EL (cell line): ENCODE results near the gene COL1A1.

Source experiments
- DNase-seq: peaks from one replicate; pipeline ENCODE4 v3.0.0-alpha.2; 2016

COL1A1 gene

DNA sequence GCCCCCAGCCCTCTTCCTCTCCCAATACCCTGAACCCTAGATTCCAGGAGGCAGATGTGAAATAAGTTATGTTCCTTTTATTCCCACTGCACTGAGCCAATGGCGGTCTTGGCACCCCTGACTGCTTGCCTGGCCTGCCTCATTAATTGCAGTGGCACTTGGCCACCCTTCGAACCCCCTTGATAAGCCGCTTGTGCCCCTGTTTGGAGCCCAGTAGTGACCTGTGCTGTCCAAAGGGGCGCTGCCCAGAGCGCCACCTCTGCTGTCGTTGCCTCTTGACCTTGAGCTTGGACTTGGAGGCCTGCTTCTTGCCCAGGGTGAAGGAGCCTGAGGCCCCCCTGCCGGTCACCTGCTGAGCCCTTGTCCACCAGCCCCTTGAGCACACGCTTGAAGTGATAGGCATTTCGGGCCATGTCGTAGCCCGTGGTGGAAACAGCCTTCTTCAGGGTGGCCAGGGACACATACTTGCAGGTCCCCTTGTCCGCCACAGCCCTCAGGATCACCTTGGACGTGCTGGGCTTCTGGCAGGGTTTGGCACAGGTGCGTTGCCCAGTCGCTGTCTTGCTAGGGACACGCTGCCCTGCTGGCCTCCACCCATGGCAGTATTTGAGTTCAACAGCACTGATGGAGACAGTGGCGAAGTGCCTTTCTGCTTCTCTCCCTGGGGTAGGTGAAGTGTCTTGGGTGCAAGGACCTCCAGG, 29.9 kb downstream of the COL1A1 start:
- no peak for DNase-seq

DNA sequence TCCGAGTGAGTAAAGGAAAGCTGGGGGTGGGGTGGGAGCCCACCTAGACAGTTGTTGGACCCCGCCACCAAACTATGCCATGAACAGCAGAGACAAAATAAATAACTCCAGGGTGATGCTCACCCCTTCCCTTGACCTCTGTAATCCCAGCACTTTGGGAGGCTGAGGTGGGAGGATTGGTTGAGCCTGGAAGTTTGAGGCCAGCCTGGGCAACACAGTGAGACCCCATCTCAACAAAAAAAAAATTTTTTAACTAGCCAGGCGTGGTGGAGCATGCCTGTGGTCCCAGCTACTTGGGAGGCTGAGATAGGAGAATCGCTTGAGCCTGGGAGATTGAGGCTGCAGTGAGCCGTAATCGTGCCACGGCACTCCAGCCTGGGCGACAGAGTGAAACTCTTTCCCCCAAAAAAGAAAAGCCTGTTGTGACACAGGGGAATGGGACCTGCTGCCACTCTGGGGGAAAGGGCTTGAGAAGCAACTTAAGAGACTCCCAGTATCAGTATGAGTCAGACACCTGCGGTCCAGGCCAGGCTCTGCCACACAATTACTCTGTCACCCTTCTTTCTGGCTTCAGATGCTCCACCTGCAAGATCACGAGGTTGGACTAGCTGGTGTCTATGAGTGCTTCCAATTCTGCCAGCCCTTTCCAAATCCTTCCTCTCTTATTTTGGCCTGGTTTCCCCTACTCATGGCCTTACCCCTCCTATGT, 30.6 kb downstream of the COL1A1 start:
- DNase-seq, result no peak

DNA sequence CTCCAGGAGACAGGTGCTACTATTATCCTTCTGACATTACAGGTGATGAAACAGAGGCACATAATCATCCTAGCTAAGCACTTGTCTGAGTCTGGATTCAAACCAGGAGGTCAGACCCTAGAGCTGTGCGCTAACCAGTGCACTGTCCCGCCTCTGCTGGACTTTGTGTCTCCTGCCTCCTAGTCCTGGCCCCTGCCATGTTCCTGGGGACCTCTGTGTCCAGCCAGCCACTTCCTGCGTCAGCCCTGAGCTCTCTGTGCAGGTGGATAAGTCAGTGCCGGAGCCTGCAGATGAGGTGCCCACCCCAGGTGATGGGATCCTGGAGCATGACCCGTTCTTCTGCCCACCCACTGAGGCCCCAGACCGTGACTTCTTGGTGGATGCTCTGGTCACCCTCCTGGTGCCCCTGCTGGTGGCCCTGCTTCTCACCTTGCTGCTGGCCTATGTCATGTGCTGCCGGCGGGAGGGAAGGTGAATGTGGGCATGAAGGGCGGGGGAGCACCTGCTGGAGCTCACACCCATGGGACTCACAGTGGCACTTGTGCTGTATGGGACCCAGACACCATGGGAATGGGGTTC, 31.5 kb downstream of the COL1A1 start:
- no peak for DNase-seq

DNA sequence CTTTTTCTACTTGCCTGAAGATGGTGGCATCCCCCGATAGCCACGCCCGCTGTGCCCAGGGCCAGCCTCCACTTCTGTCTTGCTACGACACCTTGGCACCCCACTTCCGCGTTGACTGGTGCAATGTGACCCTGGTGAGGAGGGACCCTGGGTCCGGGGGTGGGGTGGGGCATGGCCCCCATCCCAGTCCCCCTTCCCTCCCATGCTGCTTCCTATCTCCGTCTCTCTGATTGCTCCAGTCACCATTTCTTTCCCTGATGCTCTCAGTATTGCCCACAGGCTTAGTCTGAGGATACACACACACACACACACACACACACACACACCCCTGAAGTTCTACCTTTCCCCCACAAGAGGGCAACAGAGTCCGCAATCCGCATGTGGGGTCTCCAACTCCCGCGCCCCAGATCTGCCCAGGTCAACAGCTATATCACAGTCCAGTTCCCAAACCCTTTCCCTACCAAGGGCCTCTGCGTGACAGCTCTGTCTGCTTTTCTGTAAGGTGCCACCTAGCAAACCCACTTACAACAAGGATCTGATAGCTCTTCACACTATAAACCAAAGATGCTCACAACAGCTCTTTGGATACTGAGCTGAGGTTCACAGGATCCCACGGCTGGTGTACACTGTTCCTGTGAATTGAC, 32.2 kb downstream of the COL1A1 start:
- DNase-seq, result peak; percentile 78

DNA sequence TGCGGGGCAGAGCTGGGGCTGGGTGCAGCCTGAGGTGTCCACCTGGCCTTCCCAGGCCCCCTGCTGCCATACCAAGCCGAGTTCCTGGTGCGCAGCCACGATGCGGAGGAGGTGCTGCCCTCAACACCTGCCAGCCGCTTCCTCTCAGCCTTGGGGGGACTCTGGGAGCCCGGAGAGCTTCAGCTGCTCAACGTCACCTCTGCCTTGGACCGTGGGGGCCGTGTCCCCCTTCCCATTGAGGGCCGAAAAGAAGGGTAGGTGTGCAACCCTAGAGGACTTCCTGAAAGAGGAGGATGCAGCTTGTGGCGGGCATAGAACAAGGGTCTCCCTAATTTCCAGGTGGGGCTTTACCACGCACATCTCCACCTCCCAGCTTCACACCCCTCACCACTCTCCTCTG, 33.1 kb downstream of the COL1A1 start:
- DNase-seq, result no peak

DNA sequence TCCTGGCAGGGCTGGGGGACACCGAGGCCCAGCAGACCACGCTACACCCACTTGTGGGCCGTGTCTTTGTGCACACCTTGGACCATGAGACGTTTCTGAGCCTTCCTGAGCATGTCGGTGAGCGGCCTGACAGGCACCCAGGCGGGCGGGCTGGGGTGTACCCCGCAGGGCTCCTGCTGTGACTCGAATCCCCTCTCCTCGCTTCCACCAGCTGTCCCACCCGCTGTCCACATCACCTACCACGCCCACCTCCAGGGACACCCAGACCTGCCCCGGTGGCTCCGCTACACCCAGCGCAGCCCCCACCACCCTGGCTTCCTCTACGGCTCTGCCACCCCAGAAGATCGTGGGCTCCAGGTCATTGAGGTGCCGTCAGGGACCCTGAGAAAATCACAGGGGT, 34.1 kb downstream of the COL1A1 start:
- no peak for DNase-seq

DNA sequence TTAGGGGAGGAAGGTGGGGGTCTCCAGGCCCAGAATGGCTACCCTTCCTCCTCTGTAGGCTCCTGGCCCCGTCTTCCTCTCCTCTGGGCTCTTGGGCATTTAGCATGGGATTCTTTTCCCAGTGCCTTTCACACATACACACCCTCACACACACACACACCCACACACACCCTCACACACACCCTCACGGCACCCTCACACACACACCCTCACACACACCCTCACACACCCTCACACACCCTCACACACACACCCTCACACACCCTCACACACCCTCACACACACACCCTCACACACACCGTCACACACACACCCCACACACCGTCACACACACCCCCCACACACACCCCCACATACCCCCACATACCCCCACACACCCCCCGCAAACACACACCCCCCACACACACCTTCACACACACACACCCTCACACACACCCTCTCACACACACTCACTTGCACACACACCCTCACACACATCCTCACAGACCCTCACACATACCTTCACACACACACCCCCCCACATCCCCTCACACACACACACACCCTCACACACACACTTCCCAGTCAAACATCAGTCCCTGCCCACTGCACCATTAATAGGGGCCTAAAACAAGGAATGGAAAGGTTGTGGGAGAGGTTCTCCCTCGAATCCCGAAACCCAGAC, 34.8 kb downstream of the COL1A1 start:
- no peak for DNase-seq

DNA sequence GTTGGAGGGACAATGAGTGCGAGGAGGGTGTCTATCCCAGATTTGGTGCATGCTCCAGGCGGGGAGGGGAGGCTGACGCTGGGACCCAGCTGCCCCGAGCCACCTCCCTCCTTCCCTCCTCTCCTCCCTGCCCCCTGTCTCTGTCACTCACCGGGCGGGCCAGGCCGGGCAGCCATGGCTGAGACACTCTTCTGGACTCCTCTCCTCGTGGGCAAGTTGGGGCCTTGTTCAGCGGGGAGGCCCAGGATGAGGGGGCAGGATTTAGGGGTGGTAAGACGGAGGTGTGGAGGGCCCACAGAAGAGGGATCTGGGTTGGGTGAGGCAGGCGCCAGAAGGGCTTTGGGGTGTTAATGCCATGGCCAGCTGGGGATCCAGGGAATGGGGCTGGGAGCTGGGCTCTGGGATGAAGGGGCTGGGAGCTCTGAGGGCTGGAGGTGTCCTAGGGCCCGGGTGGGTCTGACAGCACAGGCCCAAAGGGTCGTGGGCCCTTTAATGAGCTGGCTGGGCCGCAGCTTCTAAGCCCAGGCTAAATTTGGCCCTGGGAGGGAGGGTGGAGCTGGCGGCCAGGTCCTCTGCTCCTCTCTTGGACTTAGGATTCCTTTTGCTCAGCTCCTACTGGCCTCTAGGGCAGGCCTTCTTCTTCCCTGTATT, 35.4 kb downstream of the COL1A1 start, which contains the start of gene SGCA:
Gene SGCA (plus strand): TSS at position 139 of the 651 bp plus-strand sequence. CDS start 36 bp downstream, at position 175.
- DNase-seq, result no peak

DNA sequence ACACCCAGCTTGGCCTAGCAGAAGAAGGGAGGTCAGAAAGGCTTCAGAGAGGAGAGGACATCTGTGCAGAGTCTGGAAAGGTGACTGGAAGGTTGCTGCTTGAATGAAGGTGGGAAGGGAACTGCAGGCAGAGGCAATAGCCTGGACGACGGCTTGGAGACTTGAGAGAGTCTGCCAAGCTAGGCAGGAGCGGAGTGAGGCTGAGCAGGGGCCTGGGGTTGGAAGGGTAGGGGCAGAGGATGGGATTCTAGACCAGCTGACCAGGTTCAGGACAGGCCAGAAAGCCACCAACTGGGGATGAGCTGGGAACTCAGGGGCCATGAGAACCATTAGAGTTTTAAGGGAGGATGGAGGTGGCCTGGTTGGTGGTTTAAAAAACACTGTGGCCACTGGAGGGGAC, 36.0 kb downstream of the COL1A1 start:
- no peak for DNase-seq

DNA sequence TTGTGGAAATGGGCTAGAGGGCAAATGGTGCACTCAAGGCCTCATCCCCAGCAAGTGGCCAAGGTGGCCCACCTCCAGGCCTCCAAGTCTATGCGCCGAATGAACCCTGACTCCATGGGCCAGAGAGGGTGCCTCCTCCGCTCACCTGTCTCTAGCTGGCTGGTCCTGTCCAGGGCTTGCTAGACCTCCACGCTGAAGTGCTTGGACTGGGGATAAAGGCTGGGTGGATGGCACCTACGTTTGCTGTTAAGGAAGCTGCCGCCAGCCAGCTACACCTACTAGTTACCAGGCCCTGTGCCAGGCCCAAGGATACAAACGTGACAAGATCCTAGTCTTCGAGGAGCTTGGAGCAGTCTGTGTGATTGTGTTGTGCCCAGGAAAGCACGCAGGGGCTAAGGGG, 36.4 kb downstream of the COL1A1 start:
- DNase-seq, result no peak

DNA sequence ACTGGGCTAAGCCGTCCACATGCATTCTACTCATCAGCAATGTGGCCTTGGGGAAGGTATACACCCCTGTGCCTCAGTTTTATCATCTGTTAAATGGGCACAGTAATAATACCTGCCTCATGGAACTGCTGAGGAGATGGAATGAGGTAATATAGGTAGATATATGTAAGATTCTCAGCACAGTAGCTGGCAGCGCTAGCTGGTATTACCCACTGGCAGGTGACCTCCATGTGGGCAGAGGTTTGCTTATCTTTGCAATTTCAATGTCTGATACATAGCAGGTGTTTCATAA, 36.8 kb downstream of the COL1A1 start:
- no peak for DNase-seq

DNA sequence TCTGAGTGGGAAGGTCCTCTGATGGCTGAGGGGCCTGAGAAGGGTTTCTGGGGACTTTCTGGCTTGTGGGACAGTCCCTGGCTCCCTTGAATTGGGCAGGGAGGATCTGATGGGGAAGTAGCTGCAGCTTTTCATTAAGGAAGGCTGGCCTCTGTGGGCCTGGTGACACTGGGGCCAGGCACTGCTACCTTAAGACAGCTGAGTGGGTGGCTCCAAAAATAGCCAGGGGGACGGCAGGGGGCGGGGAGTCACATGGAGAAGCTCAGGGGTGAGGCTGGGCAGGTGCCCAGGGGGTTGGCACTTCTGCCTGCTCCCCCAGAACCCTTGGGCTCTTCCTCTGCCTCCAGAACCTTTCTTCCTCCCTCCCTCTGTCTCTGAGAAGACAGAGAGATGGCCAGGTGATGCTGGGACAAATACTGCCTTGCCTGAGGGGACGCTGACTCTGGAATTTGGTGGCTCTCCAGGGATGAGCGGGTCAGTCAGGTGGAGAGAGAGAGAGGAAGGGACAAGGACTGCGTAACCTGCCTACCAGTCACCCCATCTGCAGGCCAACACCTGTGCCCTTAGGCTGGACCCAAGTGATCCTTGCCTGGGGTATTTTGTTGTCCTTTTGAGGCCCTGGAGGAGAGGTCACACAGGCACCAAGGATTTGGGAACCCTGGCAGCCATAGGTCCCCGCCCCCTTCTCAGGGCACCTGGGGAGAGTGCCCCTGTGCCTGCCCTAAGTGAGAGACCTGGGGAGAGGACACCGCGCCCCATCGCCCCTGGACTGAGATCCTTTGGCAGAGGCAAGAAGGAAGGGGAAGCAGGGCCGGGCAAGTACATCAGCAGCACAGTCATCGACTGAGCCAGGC, 37.4 kb downstream of the COL1A1 start:
- no peak for DNase-seq

DNA sequence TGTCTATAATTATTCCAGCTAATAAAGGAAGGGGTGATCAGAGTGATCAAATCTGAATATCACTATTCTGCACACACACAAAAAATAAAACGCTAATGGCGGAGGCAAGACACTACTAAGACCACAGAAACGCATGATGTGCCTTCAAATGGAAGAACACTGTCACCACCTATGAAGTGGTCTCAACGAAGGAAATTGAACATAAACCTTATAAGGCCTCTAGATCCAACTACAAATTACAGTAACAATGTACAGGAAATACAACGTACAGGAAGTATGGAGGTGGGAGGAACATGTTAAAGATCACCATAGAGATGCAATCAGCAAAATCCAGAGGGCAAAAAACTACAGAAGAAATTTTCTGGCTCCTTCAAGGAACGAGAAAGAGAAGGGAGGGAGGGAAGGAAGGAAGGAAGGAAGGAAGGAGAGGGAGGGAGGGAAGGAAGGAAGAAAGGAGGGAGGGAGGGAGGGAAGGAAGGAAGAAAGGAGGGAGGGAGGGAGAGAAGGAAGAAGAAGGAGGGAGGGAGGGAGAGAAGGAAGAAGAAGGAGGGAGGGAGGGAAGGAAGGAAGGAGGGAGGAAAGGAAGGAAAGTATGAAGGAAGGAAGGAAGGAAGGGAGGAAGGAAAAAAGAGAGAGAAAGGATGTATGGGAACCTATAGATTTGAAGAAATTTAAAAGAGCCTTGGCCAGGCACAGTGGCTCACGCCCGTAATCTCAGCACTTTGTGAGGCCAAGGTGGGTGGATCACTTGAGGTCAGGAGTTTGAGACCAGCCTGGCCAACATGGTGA, 38.8 kb downstream of the COL1A1 start:
- no peak for DNase-seq

DNA sequence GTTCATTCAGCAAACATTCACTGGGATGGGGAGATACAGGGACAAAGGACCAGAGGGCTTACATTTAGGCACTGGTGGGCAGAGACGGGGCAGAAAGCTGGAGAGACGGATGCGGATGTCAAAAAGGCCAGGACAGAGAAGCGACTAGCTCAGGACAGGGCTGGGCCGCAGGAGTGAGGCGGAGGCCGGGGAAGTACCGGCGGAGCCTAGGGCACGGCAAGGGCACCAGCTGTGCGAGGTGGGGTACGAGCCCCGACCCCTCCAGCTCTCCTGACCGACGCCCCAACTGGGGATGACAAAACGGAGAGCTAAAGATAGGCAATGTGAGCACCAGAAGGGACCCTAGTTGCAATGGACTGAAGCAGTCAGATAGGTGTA, 39.5 kb downstream of the COL1A1 start:
- no peak for DNase-seq

DNA sequence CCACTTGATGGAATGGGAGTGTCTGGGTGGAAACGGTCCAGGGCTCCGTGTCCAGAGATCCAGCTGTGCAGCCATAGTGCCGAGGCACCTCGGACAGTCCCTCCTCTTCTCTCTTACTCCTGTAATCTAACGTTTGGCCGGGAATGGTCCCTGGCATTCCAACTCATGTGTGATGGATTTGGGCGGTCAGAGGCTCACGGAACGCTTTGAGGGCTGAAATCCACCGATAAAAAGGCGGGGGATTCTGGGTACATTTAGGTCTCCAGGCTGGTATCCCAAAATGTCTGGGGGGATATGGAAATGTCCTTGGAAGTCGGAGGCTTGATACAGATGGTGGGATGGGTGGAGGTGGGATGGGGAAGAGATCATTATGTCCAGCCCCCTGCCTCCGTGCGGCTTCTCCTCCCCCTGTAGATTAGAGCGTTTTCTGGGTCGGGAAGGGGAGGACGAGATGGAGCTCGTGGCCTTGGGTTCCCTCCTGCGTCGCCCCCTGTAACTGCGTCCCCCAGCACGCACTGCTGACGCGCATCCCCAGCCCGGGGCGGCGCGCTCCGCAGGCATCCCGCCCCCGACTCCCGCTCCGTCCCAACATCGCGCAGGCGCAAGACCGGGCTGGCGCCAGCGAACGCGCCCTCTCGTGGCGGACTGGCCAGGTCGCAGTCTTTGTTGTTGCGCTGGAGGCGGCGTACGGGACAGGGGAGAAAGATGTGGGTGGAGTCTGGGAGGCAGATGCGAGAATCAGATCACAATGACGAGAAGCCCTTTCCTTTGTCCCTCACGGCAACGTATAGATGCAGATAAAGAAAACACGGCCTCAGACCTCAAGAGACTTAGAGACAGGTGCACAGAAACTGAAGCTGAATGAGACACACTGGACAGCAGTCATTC, 40.2 kb downstream of the COL1A1 start:
- peak; percentile 92 for DNase-seq

DNA sequence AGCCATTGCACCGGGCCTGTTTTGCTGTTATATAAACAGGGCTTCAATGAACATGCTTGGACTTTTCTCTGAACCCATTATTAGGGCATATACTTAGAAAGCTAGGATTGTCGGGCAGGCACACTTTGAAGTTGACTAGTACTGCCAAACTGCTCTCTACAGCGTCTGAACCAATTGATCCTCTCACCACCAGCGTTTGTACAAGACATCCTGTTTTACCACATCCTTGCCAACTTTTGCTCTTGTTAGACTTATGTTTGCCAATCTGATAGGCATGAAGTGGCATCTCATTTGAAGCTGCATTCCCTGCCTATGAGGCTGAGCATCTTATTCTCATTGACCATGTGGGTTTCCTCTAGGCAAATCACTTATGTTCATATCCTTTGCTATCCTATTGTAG, 43.5 kb downstream of the COL1A1 start:
- no peak for DNase-seq

DNA sequence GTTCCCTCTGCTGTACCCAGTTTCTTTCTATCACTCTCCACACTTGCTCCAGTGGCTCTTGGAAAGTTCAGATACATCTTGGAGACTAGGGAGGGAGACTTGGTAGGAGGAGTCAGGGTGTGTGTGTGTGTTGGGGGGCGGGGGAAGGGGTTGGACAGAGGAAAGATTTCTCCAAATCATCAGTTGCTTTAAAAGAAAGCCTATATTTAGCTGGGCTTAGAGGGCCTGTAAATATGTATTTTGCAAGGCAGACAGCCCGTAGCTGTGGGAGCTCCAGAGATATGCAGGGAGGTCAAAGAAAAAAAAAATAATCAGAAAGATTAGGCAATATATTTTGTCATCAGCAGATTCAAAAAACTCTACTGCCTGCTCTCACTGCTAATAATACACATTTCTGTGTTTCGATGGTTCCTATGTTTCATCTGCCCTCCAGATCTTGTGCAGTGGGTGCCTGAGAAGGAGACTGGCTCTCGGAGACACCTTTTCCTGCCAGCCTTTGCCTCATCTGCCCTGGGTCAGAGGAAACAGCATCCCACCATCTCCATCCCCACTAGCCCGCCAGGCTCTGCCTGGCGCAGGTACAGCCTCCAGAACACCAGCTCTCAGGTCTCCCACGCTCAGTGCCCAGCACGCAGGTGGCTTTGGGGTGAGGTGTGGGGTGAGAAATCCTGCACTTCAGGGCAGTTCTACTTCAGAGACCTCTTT, 46.2 kb downstream of the COL1A1 start:
- DNase-seq, result no peak

DNA sequence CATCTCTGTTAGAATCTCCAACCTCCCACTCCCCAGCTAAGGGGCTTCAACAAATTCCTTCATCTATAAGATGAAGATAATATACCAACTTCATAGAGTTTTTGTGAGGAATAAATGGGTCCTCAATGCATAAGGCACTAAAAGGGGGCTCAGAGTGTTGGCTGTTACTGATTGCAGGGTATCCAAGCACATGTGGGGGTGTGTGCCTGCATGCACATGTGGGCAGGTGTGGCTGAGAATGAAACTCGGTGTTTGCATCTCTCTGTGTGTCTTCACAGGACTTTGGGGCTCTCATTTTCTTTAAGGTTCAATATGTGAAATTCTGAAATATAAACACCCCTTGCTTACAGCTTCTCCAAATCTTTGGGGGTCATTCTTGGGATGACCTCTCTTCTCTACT, 46.8 kb downstream of the COL1A1 start:
- DNase-seq, result no peak
